Thyroid gland (tissue), 4 donors: ENCODE measurements around the gene OR10A4. TPM values are rescaled to one million over a fixed set of nuclear protein-coding genes. Genes with fewer than 3 reads are reported as not detected.
"Not testable (repeated sequence)": the region's sequence is repeated elsewhere in the genome, so short reads cannot be mapped to it uniquely, and the experiment has no call there.

Experiments used
- DNase-seq, 2 donors: peaks; one replicate each; pipeline ENCODE4 v3.0.0-alpha.2; 2019
- H3K27ac ChIP-seq, 3 donors: fragments of 200-600 bp; sonication (generic); 1 replicate in 2 of 3; 2 replicates in 1 of 3; pipeline ENCODE4 v1.5.1; 2016 to 2019; ENCODE audit warnings: mild to moderate bottlenecking in 1 of 3, moderate library complexity in 1 of 3
- H3K27me3 ChIP-seq: fragments of 200-600 bp; sonication (generic); one replicate; pipeline ENCODE4 v1.5.1; 2019
- H3K36me3 ChIP-seq, 2 donors: fragments of 200-600 bp; sonication (generic); one replicate each; pipeline ENCODE4 v1.5.1; 2016 to 2019
- H3K4me1 ChIP-seq, 2 donors: fragments of 200-600 bp; sonication (generic); one replicate each; pipeline ENCODE4 v1.5.1; 2017 to 2019
- H3K4me3 ChIP-seq, 3 donors: fragments of 200-600 bp; sonication (generic); replicated peaks in 1 of 3; 1 replicate in 2 of 3; 2 replicates in 1 of 3; pipeline ENCODE4 v1.5.1; 2016; ENCODE audit warnings: mild to moderate bottlenecking in 1 of 3
- H3K9me3 ChIP-seq: fragments of 200-600 bp; sonication (generic); one replicate; pipeline ENCODE4 v1.5.1; 2017
- POLR2A ChIP-seq, 2 donors: fragments of 450-650 bp; IDR thresholded peaks; one replicate each; pipeline ENCODE4 v1.6.1; 2017; ENCODE audit warnings: antibody characterized with exemption in 2 of 2, mild to moderate bottlenecking in 2 of 2, moderate library complexity in 1 of 2
- WGBS, 2 donors: methylation state at CpG; one replicate each; pipeline ENCODE4 v1.1.5; 2017; 5-methylcytosine and 5-hydroxymethylcytosine counted together
- intact Hi-C: fragments of 100-400 bp; cut with DNase I; formaldehyde crosslinking; loops from one replicate; pipeline ENCODE4 v1.15.1; 2023
- total RNA-seq, 4 donors: library from RNA; depleted of rRNA; stranded (reverse); fragments of >200 nt; gene quantifications; one replicate each; pipeline ENCODE4 v1.2.3, GENCODE V29; 2016
- TF ChIP-seq, protein P1 (sequence below), 6 experiments: fragments of 200-600 bp in 3 of 6; fragments of 450-650 bp in 3 of 6; sonication (generic) in 3 of 6; IDR thresholded peaks; one replicate each; pipeline ENCODE4 v1.5.1; 2016 to 2019; ENCODE audit warnings: antibody characterized with exemption in 6 of 6, mild to moderate bottlenecking in 2 of 6, inconsistent platforms in 1 of 6, moderate library complexity in 1 of 6

The OR10A4 gene
- total RNA-seq, 4 donors from 2014 or later, result not detected

DNA sequence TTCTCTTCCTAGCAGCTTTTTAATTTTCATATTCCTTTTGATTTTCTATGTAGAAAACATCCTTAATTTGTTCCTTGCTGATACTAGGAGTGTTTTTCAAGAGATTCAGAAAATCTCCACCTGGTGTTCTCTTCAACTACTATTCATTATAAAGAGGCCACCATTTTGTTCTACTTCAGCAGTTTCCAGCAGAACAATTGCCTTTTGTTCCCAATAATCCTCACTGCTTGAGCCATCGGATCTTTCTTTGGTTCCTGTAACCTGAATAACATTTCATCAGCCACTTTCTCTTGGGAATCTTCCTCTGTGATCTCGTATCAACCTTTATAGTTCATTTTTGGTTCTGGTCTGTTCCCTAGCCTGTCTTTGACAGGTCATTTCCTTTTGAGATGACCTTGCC lies 32.8 kb upstream of the OR10A4 start:
- no peak for TF ChIP-seq POLR2A (IDR thresholded peaks at IDR 0.05)
- TF ChIP-seq, protein P1, sequence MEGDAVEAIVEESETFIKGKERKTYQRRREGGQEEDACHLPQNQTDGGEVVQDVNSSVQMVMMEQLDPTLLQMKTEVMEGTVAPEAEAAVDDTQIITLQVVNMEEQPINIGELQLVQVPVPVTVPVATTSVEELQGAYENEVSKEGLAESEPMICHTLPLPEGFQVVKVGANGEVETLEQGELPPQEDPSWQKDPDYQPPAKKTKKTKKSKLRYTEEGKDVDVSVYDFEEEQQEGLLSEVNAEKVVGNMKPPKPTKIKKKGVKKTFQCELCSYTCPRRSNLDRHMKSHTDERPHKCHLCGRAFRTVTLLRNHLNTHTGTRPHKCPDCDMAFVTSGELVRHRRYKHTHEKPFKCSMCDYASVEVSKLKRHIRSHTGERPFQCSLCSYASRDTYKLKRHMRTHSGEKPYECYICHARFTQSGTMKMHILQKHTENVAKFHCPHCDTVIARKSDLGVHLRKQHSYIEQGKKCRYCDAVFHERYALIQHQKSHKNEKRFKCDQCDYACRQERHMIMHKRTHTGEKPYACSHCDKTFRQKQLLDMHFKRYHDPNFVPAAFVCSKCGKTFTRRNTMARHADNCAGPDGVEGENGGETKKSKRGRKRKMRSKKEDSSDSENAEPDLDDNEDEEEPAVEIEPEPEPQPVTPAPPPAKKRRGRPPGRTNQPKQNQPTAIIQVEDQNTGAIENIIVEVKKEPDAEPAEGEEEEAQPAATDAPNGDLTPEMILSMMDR (IDR thresholded peaks at IDR 0.05), result no peak
- intact Hi-C loops, result no loop called here
- Histone ChIP-seq H3K36me3 (no peaks in the 10 kb centered on the region), H3K4me3 (no peak overlapping the region), H3K27ac (no peak overlapping the region), H3K9me3 (no peaks in the 10 kb centered on the region), H3K27me3 (no peaks in the 10 kb centered on the region), H3K4me1 (no peaks in the 10 kb centered on the region)
- whole genome bisulfite sequencing, 2 donors, result 47 to 55% methylated on average over 2 of the region's 2 CpGs
- DNase-seq, result no peak

DNA sequence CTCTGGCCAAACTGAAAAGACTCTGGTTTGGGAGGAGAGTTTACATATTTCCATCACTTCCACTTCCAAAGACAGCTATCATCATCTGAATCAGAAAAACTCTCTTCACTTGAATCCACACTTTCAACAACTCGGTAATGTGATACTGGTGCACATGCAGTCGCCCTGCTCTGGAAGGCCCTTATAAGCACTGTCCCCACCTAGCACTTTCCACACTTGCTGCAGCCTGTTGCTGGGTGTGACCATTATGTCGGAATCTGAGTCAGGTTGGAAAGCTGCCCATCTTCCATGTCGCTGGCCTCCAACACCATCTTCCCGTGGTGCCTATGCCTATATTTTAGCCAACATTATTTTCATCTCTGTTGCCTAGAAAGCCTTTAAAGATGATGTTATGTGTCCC lies 32.1 kb upstream of the OR10A4 start:
- no peak for TF ChIP-seq POLR2A (IDR thresholded peaks at IDR 0.05)
- Histone ChIP-seq H3K4me1 (no peaks in the 10 kb centered on the region), H3K27me3 (no peaks in the 10 kb centered on the region), H3K9me3 (no peaks in the 10 kb centered on the region), H3K4me3 (no peak overlapping the region), H3K27ac (no peak overlapping the region), H3K36me3 (no peaks in the 10 kb centered on the region)
- intact Hi-C loops, result no loop called here
- WGBS, 2 donors, result 86 to 89% methylated on average over 5 of the region's 5 CpGs
- DNase-seq, result no peak

DNA sequence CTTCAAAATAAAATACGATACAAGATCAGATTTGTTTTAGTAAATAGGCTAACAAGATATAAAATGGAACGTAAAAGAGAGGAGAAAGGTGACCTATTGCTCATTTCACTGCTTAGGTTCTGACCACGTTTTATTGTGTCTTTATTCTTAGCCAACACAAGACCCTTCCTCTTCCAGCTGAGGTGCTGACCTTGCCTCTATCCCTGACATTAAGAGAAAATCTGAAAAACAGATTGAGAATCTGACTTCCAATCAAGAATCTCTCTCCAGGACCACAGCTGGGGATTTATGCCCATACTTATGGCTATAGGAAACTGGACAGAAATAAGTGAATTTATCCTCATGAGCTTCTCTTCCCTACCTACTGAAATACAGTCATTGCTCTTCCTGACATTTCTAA lies 31.0 kb upstream of the OR10A4 start, which contains the start of gene OR10A5:
Gene OR10A5, plus strand, starts transcription at position 301 of the 400 bp plus-strand sequence. Its CDS starts 0 bp downstream, at position 301.
- no peak within 1 kb of the TSS for H3K4me3 ChIP-seq
- TF ChIP-seq POLR2A (IDR thresholded peaks at IDR 0.05), result no peak
- TF ChIP-seq, protein P1 (IDR thresholded peaks at IDR 0.05), result no peak
- 79 to 81% methylated on average over 3 of the region's 3 CpGs for WGBS, 2 donors
- no peaks in the 10 kb centered on the region for H3K9me3 ChIP-seq
- no peaks in the 10 kb centered on the region for H3K4me1 ChIP-seq
- no peaks in the 10 kb centered on the region for H3K36me3 ChIP-seq
- DNase-seq, result no peak
- intact Hi-C loops, result no loop called here
- H3K27me3 ChIP-seq, result no peaks in the 10 kb centered on the region
- no peak within 1 kb of the TSS for H3K27ac ChIP-seq

DNA sequence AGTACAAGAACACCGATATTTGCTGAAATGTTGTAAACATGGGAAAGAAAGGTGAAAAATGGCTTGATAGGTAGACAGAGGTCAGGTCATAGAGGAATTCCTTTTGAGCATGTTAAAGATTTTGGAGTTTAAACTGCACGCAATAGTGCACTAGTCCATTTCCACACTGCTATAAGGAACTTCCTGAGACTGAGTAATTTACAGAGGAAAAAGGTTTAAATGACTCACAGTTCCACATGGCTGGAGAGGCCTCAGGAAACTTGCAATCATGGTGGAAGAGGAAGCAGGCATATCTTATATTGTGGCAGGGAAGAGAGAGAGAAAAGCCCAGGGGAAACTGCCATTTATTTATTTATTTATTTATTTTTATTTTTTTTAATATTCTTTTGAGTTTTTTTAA lies 25.9 kb upstream of the OR10A4 start:
- no peaks in the 10 kb centered on the region for H3K27me3 ChIP-seq
- no peaks in the 10 kb centered on the region for H3K9me3 ChIP-seq
- no peaks in the 10 kb centered on the region for H3K36me3 ChIP-seq
- H3K4me1 ChIP-seq, result no peaks in the 10 kb centered on the region
- no peak overlapping the region for H3K27ac ChIP-seq
- no peak for TF ChIP-seq POLR2A (IDR thresholded peaks at IDR 0.05)
- TF ChIP-seq, protein P1 (IDR thresholded peaks at IDR 0.05), result no peak
- intact Hi-C loops, result no loop called here
- 83 to 88% methylated on average over 2 of the region's 2 CpGs for WGBS, 2 donors
- no peak overlapping the region for H3K4me3 ChIP-seq
- no peak for DNase-seq

DNA sequence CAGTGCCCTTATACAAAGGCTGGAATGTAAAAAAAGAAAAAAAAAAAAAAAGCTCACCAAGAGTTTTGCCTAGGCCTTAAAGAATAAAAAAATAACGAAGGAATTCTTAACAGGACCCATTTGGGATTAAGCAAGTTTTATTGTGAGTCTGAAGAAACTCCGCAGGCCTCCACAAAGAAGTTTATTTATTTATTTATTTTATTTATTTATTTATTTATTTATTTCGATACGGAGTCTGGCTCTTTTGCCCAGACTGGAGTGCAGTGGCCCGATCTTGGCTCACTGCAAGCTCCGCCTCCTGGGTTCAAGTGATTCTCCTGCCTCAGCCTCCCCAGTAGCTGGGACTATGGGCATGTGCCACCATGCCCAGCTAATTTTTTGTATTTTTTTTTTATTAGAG lies 21.6 kb upstream of the OR10A4 start:
- H3K27ac ChIP-seq, H3K4me3 ChIP-seq, intact Hi-C loops, H3K4me1 ChIP-seq, H3K27me3 ChIP-seq, DNase-seq, H3K9me3 ChIP-seq, H3K36me3 ChIP-seq: not testable (repeated sequence)
- 95% methylated on average over 6 of the region's 6 CpGs for WGBS, 2 donors

DNA sequence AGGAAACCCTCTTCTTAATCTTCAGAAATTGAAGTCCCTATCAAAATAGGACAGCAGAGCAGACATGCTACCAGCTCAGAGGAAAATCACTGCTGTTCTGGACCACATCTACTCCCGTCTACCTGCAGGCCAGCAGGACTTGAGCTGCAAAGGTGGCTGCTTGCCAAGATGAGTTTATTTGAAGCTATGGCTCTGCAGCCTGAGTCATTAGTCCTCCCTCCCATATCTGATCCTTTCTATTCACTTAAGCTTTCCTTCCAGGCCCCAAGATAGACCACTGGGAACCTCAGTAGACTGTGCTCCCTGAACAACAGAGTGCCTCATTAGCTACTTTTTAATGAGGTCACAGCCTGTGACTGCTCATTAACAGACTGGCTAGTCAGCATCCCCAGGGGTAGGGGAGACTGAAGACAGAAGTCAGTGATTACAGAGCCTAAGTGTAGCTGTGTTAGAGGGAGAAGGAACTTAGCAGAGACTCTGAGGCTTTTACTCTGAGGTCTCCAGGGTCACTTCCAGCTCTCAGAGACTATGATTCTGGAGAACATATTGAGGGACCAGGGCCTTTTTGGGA lies 20.4 kb upstream of the OR10A4 start:
- Histone ChIP-seq H3K4me1 (no peaks in the 10 kb centered on the region), H3K27ac (no peak overlapping the region), H3K9me3 (no peaks in the 10 kb centered on the region), H3K4me3 (no peak overlapping the region), H3K36me3 (no peaks in the 10 kb centered on the region), H3K27me3 (no peaks in the 10 kb centered on the region)
- no peak for DNase-seq
- WGBS, 2 donors, result 18 to 38% methylated on average over 1 of the region's 1 CpG
- intact Hi-C loops, result no loop called here
- TF ChIP-seq POLR2A (IDR thresholded peaks at IDR 0.05), result no peak
- TF ChIP-seq, protein P1 (IDR thresholded peaks at IDR 0.05), result no peak
